ENCODE measurements around the gene SPNS2. TPM values are rescaled to one million over a fixed set of nuclear protein-coding genes. Genes with fewer than 3 reads are reported as not detected.

Gene SPNS2
- total RNA-seq, 1 experiment from 2014 or later, result 0.33 TPM

DNA sequence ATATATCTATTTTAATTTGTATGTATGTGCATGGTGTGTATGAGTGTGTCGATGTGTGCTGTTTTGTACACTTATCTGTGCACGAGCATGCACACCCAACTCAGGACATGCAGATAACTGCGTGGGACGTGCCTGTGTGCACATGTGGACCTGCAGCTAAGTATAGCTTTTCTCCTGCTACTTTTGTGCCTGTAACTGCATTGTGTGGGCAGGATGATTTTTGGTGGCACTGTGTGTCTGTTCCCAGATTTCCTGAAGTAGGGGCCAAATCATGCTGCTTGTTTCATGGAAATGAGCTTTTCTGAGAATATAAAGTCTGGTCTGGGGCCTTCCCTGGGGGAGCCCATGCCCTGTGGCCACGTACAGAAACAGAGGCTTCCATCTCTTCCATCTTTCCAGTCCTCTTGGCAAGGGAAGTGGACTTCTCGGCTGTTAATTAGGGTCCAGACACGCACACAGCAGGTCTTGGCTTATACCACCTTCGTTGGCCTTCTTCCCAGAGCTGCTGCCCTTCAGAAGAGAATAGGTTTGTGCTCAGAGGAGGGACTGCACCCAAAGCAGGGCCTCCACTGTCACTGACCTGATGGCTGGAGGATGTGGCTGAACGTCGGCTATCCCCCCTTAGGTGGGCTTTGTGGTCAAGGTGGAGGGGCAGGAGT is 34.7 kb upstream of the SPNS2 start:
- H2BK120ac ChIP-seq (ENCODE audit: low read depth, low read length, poor library complexity, severe bottlenecking), result no peak overlapping the region
- TF ChIP-seq, protein P1, sequence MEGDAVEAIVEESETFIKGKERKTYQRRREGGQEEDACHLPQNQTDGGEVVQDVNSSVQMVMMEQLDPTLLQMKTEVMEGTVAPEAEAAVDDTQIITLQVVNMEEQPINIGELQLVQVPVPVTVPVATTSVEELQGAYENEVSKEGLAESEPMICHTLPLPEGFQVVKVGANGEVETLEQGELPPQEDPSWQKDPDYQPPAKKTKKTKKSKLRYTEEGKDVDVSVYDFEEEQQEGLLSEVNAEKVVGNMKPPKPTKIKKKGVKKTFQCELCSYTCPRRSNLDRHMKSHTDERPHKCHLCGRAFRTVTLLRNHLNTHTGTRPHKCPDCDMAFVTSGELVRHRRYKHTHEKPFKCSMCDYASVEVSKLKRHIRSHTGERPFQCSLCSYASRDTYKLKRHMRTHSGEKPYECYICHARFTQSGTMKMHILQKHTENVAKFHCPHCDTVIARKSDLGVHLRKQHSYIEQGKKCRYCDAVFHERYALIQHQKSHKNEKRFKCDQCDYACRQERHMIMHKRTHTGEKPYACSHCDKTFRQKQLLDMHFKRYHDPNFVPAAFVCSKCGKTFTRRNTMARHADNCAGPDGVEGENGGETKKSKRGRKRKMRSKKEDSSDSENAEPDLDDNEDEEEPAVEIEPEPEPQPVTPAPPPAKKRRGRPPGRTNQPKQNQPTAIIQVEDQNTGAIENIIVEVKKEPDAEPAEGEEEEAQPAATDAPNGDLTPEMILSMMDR (conservative IDR thresholded peaks at IDR 0.05), result no peak
- H3K27me3 ChIP-seq (ENCODE audit: insufficient read depth, low read length), result no peaks in the 10 kb centered on the region
- H4K8ac ChIP-seq (replicated peaks; ENCODE audit: insufficient read length, low read depth, low read length), result no peak overlapping the region
- no peaks in the 10 kb centered on the region for H3K4me1 Mint-ChIP-seq
- no peaks in the 10 kb centered on the region for H3K9me3 ChIP-seq (ENCODE audit: control insufficient read depth, low read depth, low read length)
- no peak overlapping the region for H2BK5ac ChIP-seq (ENCODE audit: insufficient read length, low read length)
- H3K9ac ChIP-seq (ENCODE audit: extremely low read depth, insufficient read length, low read length), result no peak overlapping the region
- no CpG with 5 or more reads among the region's 10 CpGs for WGBS (ENCODE audit: extremely low coverage, insufficient read length, low lambda C conversion rate)
- DNase-seq, result no peak
- H2BK15ac ChIP-seq (ENCODE audit: low read depth, low read length), result no peak overlapping the region
- no peak overlapping the region for H3K27ac ChIP-seq (ENCODE audit: insufficient read length, low read depth, low read length)
- no peaks in the 10 kb centered on the region for H3K4me1 ChIP-seq (ENCODE audit: insufficient read depth, low read length)
- H3K36me3 Mint-ChIP-seq (ENCODE audit: insufficient read depth in 1 of 3, low read depth in 3 of 3), result no peaks in the 10 kb centered on the region
- no peak overlapping the region for H2AFZ ChIP-seq (ENCODE audit: low read length)
- no peak overlapping the region for H2BK12ac ChIP-seq (ENCODE audit: insufficient read length, low read depth, low read length)
- no peaks in the 10 kb centered on the region for H3K79me2 ChIP-seq (ENCODE audit: insufficient read depth, low read length)
- H4K20me1 ChIP-seq (ENCODE audit: control insufficient read depth, insufficient read depth, insufficient read length), result no peaks in the 10 kb centered on the region
- no peak overlapping the region for H2BK20ac ChIP-seq (ENCODE audit: low read depth, low read length, poor library complexity, severe bottlenecking)
- H3K4me2 ChIP-seq (ENCODE audit: insufficient read depth, insufficient read length, low read length), result no peak overlapping the region
- no peak overlapping the region for H4K5ac ChIP-seq (ENCODE audit: insufficient read length, low read depth, low read length)
- peaks cover 3 to 10% of the 10 kb centered on the region in 2 experiments; a peak in 3 of 5 replicates for H3K9me3 Mint-ChIP-seq
- no peak overlapping the region for H3K14ac ChIP-seq (ENCODE audit: insufficient read depth, low read length)
- no peaks in the 10 kb centered on the region for H3K79me1 ChIP-seq (ENCODE audit: insufficient read depth, low read depth, low read length, poor library complexity, severe bottlenecking)
- H3K27me3 Mint-ChIP-seq (ENCODE audit: low read depth), result peaks cover 12% of the 10 kb centered on the region
- H3K27ac Mint-ChIP-seq, result no peak overlapping the region
- no peak overlapping the region for H3K4me3 Mint-ChIP-seq
- H3K56ac ChIP-seq (ENCODE audit: insufficient read length, low read depth, low read length), result no peak overlapping the region
- no peak overlapping the region for H3T11ph ChIP-seq (ENCODE audit: low read length)
- H4K91ac ChIP-seq (ENCODE audit: insufficient read length, low read depth, low read length), result no peak overlapping the region
- no peak overlapping the region for H3K4ac ChIP-seq (ENCODE audit: low read depth, low read length)
- no peak overlapping the region for H3K18ac ChIP-seq (ENCODE audit: insufficient read length, low read depth, low read length)
- no peak overlapping the region for H3K23ac ChIP-seq (ENCODE audit: insufficient read length, low read depth, low read length)
- no peak overlapping the region for H2AK5ac ChIP-seq (ENCODE audit: insufficient read length, low read length)
- no peaks in the 10 kb centered on the region for H3K23me2 ChIP-seq (ENCODE audit: insufficient read length, low read depth, low read length, poor library complexity, severe bottlenecking)
